HK-2 (cell line): ENCODE measurements around the gene SLC22A31.
A peak's percentile ranks its signal among the peaks of the same experiment; 100 is the strongest.
"Not testable (repeated sequence)": the region's sequence is repeated elsewhere in the genome, so short reads cannot be mapped to it uniquely, and the experiment has no call there.

Experiments used
- DNase-seq: peaks from one replicate; pipeline ENCODE4 v3.0.0-alpha.2; 2018; ENCODE audit not compliant: unreplicated experiment

Gene SLC22A31

GRCh38 chr16:89192956-89193575, 7.3 kb downstream of the SLC22A31 start:
- DNase-seq, result no peak

DNA sequence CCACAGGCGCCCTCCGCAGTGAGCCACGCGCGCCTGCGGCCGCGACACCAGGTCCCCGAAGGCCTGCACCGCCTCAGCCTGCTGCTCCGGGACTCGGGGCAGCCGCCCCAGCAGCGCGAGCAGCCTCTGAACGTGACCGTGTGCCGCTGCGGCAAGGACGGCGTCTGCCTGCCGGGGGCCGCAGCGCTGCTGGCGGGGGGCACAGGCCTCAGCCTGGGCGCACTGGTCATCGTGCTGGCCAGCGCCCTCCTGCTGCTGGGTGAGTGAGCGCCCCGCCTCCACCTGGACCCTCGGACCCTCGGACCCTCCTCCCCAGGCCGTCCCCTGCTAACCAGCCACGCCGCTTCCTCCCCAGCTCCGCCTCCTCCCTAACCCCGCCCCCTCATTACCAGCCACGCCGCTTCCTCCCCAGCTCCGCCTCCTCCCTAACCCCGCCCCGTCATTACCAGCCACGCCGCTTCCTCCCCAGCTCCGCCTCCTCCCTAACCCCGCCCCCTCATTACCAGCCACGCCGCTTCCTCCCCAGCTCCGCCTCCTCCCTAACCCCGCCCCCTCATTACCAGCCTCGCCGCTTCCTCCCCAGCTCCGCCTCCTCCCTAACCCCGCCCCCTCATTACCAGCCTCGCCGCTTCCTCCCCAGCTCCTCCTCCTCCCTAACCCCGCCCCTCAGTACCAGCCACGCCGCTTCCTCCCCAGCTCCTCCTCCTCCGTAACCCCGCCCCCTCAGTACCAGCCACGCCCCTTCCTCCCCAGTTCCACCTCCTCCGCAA, 8.0 kb downstream of the SLC22A31 start:
- peak; percentile 76 for DNase-seq

GRCh38 chr16:89191901-89192185, 8.5 kb downstream of the SLC22A31 start:
- DNase-seq, result no peak

DNA sequence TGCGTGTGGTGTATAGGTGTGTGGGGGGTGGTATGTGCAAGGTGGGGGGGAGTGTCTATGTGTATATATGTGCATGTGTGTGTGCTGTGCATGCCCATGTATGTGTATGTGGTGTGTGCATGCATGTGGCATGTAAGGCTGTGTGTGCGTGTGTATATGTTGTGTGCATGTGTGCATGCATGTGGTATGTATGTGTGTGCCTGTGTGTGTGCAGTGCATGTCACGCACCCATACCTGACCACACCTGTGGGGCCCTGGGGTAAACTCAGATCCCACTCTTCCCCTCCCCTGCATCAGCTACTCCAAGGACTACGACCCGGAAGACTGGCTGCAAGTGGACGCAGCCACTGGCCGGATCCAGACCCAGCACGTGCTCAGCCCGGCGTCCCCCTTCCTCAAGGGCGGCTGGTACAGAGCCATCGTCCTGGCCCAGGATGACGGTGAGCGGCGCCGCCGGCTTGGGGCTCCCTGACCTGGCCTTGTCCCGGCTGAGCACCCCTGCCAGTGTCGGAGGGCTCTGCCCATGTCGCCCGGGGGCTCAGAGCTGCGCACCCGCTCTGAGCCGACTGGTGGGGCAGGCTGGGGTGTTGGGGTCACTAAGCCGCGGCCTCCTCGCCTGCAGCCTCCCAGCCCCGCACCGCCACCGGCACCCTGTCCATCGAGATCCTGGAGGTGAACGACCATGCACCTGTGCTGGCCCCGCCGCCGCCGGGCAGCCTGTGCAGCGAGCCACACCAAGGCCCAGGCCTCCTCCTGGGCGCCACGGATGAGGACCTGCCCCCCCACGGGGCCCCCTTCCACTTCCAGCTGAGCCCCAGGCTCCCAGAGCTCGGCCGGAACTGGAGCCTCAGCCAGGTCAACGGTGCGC, 9.1 kb downstream of the SLC22A31 start:
- DNase-seq, result no peak

GRCh38 chr16:89190150-89190958, 10.0 kb downstream of the SLC22A31 start:
- DNase-seq, result no peak

- DNase-seq, result no peak
These were observed 10.8 kb downstream of the SLC22A31 start for GRCh38 chr16:89189358-89190025.

DNA sequence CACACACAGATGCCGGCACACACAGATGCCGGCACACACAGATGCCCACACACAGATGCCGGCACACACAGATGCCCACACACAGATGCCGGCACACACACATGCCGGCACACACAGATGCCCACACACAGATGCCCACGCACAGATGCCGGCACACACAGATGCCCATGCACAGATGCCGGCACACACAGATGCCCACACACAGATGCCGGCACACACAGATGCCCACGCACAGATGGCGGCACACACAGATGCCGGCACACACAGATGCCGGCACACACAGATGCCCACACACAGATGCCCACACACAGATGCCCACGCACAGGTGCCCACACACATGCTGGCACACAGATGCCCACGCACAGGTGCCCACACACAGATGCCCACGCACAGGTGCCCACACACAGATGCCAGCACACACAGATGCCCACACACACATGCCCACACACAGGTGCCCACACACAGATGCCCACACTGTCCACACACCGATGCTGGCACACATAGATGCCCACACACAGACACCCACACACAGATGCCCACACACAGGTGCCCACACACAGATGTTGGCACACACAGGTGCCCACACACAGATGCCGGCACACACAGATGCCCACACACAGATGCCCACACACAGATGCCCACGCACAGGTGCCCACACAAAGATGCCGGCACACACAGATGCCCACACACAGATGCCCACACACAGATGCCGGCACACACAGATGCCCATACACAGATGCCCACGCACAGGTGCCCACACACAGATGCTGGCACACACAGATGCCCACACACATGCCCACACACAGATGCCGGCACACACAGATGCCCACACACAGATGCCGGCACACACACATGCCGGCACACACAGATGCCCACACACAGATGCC, 11.6 kb downstream of the SLC22A31 start:
- not testable (repeated sequence) for DNase-seq

- no peak for DNase-seq
These were observed 12.5 kb downstream of the SLC22A31 start for GRCh38 chr16:89187770-89188392.

DNA sequence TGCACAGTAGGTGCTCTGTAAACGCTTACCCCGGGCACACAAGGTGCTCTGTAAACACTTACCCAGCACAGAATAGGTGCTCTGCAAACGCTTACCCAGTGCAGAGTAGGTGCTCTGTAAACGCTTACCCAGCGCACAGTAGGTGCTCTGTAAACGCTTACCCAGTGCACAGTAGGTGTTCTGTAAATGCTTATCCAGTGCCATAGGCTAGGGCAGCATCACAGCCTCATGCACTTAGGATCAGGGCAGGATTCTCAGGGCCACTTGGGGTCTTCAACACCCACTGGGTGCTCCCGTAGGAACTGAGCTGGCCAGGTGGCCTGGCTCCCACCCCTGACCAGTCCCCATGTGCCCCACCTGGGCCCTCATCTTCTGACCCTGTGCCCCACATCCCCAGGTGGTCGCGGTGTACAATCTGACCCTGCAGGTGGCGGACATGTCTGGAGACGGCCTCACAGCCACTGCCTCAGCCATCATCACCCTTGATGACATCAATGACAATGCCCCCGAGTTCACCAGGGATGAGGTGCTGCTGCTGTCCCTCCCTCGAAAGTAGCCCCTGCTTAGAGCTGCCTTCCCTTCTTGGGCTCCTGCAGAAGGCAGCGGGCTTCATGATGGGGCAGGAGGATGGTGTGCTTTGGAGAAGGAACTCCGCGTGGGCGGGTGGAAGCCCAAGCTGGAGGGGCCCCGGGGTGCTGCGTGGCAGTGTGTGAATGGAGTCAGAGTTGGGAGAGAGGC, 13.1 kb downstream of the SLC22A31 start:
- no peak for DNase-seq

GRCh38 chr16:89186593-89187031, 13.7 kb downstream of the SLC22A31 start:
- not testable (repeated sequence) for DNase-seq

DNA sequence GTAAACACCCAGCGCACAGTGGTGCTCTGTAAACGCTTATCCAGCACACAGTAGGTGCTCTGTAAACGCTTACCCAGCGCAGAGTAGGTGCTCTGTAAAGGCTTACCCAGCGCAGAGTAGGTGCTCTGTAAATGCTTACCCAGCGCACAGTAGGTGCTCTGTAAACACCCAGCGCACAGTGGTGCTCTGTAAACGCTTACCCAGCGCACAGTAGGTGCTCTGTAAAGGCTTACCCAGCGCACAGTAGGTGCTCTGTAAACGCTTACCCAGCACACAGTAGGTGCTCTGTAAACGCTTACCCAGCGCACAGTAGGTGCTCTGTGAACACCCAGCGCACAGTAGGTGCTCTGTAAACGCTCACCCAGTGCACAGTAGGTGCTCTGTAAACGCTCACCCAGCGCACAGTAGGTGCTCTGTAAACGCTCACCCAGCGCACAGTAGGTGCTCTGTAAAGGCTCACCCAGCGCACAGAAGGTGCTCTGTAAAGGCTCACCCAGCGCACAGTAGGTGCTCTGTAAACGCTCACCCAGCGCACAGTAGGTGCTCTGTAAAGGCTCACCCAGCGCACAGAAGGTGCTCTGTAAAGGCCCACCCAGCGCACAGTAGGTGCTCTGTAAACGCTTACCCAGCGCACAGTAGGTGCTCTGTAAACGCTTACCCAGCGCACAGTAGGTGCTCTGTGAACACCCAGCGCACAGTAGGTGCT, 14.3 kb downstream of the SLC22A31 start:
- DNase-seq, result not testable (repeated sequence)

DNA sequence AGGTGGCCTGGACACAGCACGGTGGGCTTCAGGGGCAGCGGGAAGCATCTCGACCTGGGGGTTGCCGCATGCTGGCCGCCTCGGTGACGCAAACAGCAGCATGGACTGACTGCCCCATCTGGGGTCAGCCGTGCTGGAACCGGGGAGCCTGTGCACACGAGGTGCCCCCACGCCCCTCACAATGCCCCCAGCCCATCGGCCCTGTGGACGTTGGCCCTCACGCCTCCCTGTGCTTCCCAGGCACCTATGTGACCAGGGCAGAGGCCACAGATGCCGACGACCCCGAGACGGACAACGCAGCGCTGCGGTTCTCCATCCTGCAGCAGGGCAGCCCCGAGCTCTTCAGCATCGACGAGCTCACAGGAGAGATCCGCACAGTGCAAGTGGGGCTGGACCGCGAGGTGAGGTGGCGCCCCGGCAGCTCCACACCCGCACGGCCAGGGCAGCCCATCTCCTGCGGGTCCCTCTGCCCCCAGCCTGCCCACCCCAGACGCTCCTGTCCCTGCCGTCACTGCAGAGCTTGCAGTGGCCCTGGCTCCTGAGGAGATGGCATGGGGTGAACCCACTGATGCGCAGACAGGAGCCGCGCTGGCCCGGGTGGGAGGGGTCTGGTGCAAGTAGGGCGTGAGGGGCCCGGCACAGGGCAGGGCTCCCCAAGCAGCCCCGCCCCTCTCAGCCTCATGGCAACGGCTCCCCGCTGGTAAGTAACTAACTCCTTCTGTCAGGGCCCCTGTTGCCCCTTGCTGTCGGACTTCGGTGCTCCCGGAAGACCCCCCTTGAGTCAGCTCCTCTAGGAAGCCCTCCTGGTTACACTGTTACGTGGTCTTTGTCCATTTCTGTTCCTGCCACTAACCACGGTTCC, 15.2 kb downstream of the SLC22A31 start:
- DNase-seq, result no peak

- DNase-seq, result no peak
These were observed 15.7 kb downstream of the SLC22A31 start for GRCh38 chr16:89184677-89184932.

DNA sequence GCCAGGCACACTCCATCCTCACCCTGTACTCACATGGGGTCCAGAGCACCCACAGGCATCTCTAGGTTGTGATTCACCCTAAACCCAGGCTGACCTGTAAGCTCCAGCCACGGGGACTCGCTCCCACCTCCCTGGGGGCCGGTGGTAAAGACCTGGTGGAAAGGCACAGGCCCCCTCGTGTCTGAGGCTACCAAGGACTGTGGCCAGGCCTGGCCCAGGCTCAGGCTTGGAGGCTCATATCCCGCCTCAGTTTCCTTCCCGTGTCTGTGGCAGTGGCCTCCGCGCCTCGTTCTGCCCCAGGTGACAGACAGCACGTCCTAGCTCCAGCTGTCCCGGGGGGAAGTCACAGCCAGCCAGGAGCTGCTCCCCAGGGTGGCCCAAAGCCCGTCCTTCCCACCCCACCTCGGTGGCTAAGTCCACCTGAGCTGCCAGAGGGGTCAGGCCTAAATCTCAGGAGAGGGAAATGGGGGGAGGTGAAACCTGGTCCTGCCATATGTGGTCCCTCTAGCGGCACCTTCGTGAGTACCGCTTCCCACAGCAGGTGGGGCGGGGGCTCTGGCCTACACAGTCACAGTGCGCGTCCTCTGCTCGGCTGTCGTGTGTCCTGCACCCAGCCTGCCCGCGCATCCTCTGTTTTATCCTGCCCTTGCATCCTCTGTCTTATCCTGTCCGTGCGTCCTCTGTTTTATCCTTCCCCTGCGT, 16.2 kb downstream of the SLC22A31 start:
- DNase-seq, result no peak

DNA sequence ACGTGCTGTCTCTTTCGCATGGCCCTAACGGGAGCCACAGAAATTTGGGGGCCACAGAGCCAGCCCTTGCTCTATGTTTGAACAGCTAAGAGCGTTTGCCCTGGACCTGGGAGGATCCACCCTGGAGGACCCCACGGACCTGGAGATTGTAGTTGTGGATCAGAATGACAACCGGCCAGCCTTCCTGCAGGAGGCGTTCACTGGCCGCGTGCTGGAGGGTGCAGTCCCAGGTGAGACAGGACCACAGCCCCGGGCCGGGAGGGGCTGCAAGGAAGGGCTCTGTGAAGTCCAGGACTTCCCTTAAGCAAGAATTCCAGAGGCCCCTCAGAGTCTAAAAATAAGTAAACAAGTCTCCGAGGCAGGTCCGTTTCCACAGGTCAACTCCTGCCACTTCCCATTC, 16.9 kb downstream of the SLC22A31 start:
- DNase-seq, result no peak

GRCh38 chr16:89179656-89180315, 20.6 kb downstream of the SLC22A31 start:
- no peak for DNase-seq

DNA sequence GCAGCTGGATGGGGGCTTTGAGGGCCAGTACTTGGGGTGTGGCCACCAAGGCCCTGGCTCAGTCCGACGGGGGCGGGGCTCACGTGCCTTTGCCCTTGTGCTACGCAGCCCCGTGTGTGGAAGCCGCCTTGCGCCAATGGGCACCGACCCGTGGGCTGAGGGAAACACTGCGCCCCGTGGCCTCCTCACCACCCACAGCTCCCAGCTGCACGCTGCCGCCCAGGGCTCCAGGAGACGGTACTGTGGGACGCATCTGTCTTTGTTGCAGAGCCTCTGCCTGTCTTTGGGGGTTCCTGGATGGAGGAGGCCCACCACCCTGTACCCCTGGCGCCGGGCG, 21.2 kb downstream of the SLC22A31 start:
- DNase-seq, result no peak
